HG02588 (cell line): ENCODE results near the gene RASSF8.

ENCODE experiments used
- ATAC-seq: cut with Tn5 transposase; IDR thresholded peaks from one replicate; pipeline ENCODE4 v1.9.1; 2021; ENCODE audit warnings: mild to moderate bottlenecking, moderate library complexity; ENCODE audit not compliant: unreplicated experiment

RASSF8 gene

GRCh38 chr12:25960961-25961360 is 2.5 kb downstream of the RASSF8 start:
- no peak for ATAC-seq

- no peak for ATAC-seq
These were observed 4.5 kb downstream of the RASSF8 start for GRCh38 chr12:25962932-25963525.

GRCh38 chr12:25965682-25966081 is 7.2 kb downstream of the RASSF8 start:
- no peak for ATAC-seq

- ATAC-seq = no peak
These were observed 11.6 kb downstream of the RASSF8 start for GRCh38 chr12:25970082-25970481.

- ATAC-seq = no peak
These were observed 12.6 kb downstream of the RASSF8 start for GRCh38 chr12:25970916-25971653.

- no peak for ATAC-seq
These were observed 13.2 kb downstream of the RASSF8 start for GRCh38 chr12:25971654-25972041.

GRCh38 chr12:25972783-25973182 is 14.3 kb downstream of the RASSF8 start:
- no peak for ATAC-seq

GRCh38 chr12:25975179-25975578 is 16.7 kb downstream of the RASSF8 start:
- ATAC-seq = no peak

- no peak for ATAC-seq
These were observed 17.2 kb downstream of the RASSF8 start for GRCh38 chr12:25975682-25976081.

- ATAC-seq = no peak
These were observed 17.8 kb downstream of the RASSF8 start for GRCh38 chr12:25976289-25976688.

GRCh38 chr12:25977047-25977446 is 18.6 kb downstream of the RASSF8 start:
- ATAC-seq = no peak

- no peak for ATAC-seq
These were observed 20.6 kb downstream of the RASSF8 start for GRCh38 chr12:25979059-25979458.

GRCh38 chr12:25979563-25979962 is 21.1 kb downstream of the RASSF8 start:
- ATAC-seq = no peak

- no peak for ATAC-seq
These were observed 21.6 kb downstream of the RASSF8 start for GRCh38 chr12:25980035-25980434.

GRCh38 chr12:25981597-25981996 is 23.1 kb downstream of the RASSF8 start:
- no peak for ATAC-seq

- ATAC-seq = no peak
These were observed 23.9 kb downstream of the RASSF8 start for GRCh38 chr12:25982416-25982815.

GRCh38 chr12:25983625-25984024 is 25.1 kb downstream of the RASSF8 start:
- ATAC-seq = no peak

GRCh38 chr12:25984759-25985158 is 26.3 kb downstream of the RASSF8 start:
- no peak for ATAC-seq

GRCh38 chr12:25985316-25986175 is 27.1 kb downstream of the RASSF8 start:
- ATAC-seq = no peak

- ATAC-seq = no peak
These were observed 27.7 kb downstream of the RASSF8 start for GRCh38 chr12:25986180-25986579.

- no peak for ATAC-seq
These were observed 30.0 kb downstream of the RASSF8 start for GRCh38 chr12:25988505-25988904.

GRCh38 chr12:25990495-25990894 is 32.0 kb downstream of the RASSF8 start:
- no peak for ATAC-seq
